Activated T-cell treated with anti-CD3 and anti-CD28 coated beads for 24 hours (primary cell): ENCODE data around the gene SEZ6L.

ENCODE experiments used
- DNase-seq: peaks from one replicate; pipeline ENCODE4 v3.0.0-alpha.2; 2020; ENCODE audit warnings: low read depth

The SEZ6L gene

DNA sequence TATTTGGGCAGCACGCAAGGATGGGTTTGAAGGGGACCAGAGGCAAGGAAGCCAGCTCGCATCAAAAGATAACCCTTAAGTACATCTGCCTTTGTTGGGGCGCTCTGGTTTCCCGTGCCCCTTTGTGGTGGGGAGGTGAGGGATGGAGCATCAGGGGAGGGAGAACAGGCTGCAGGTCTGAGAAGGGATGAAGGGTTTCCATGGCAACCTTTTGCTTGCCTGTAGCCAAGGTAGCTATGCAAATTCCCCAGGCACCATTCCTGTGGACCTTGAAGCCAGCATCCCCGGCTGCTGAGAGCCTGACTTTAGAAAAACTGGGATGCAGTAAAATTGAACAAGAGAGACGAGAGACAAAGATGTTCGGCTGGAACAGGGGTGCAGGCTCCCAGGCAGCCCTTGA is 75.7 kb downstream of the SEZ6L start:
- DNase-seq: no peak

DNA sequence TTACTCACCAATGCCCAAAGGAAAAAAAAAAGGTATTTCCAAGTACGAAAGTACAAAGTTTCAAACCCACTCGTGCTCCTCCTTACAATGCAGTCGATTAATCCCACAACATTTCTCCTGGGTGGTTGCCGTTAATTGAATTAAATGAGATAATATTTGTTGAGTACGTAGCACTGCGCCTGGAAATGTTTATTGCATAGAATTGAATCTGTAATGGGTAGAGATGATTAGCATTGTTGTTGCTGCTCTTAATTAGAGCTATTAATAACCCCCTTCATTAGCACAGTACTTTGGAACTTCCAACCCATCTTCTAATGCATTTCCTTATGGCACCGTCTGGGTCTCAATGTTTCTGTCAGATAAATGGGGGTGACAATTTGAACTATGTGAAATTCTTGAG is 77.3 kb downstream of the SEZ6L start:
- DNase-seq: no peak

DNA sequence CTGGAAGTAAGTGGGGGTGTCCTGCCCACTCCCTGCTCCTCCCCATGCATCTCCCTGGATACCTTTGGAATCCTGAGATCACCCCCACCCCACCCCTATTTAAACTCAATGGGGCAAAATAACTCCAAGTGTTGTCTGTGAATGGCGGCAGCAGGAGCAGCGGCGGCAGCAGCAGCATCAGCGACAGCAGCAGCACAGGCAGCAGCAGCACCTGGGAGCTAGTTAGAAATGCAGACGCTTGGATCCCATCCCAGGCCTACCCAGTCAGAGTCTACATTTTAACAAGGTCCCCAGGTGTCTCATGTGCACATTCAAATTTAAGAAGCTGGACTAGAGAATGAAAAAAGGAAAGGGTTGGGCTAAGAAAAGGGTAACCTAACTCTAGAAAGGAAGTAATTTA is 82.6 kb downstream of the SEZ6L start:
- no peak for DNase-seq

DNA sequence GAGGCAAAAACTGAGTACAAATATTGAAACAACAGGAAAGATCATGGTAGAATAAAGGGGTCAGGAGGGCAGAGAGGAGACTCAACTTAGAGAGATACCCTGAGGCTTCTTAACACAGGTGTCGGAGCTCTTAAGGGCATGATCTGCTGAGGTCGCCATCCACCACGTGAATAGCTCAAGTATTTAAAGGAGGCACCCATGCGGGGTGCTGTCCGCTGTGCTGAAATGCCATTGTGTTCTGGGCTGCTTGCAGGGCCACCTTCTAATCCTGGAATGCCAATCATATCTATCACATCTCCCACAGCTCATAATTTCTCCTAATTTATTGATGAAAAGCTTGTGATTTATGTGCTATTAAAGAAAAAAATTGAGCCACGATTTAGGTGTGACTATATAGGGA is 90.2 kb downstream of the SEZ6L start:
- DNase-seq: no peak

DNA sequence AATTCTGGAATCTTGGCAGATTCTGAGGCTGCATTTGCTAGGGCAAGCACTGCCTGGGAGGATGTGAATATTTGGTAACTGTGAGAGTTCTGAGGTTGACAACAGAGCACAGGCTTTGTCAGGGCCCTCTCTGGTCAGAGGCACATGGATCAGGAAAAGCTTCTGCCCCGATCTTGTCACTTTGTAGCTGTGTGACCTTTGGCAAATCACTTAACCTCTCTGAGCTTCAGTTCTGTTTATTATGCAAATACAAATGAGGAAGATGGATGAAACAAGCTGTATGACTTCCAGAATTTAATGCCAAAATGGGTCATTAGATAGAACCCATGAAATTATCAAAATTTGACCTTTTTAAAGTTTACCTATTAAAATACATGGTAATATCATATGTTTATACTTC is 94.9 kb downstream of the SEZ6L start:
- no peak for DNase-seq

DNA sequence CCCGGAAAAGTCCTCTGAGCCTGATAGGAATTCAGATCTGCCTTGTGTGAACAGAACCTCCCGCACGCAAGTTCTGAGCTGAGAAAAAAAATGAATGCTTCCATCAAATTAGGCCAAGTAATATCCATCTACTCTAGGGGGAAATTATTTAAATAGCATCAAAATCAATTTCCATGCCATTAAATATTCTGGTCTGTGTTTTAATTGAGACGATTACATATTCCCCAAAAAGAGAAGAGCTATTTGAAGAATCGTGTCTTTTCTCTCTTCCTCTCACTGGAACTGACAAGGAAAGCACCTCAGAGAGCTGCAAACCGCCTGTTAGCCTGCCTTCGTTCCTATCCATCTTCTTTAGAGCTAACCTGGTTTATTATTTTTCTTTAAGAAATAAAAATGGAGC is 96.0 kb downstream of the SEZ6L start:
- DNase-seq: no peak

DNA sequence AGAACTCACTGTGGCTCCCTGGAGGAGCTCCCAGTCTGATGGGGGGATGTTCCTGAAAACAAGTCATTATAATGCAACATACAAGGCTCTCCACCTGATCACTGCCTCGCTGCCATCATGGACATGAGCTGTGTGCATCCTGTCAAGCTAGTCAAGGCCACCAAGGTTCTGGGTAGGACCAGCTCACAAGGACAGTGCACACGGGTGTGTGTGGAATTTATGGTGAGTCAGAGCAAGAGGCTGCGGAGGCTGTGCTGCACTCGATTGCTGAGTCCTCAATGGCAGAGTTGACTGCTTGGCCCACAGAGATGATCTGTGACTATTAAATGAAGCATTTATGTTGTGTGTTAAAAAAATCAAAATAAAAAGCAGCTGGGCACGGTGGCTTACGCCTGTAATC is 96.6 kb downstream of the SEZ6L start:
- DNase-seq: no peak

DNA sequence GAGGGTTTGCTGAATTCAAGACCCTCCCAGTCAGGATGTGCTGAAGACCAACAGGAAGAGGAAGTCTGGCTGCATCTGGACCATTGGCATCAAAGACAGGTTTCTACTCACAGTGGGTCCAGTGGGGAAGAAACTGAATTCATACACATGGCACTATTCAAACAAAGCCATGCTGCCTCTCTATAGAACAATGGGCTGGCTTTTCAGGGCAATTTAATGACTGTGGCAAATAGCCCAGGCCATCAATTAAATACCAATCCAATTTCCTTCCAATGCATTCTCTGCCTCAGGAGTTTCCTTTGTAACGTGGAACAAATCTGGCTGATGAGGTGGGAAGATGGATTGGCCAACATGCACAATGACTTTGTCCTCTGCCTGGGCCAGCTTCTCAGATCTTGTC is 98.6 kb downstream of the SEZ6L start:
- DNase-seq: no peak

DNA sequence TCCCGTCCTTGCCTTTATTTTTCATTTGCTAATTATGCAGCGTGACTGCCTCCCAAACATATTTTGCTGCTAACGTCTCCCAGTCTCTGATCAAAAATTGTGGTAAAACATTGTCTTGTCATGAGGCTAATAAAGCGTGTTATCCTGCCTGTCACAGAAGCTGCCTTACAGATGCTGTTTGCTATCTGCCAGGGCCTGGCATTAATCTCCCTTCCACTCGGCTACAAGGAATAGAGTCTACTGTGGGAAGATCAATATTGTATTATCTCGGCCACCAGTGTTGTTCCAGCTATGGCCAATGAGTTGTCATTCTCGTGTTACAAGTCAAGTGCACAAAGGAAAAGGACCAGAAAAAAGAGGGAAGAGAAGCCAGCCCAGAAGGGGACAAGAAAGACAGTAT is 100.3 kb downstream of the SEZ6L start:
- no peak for DNase-seq

DNA sequence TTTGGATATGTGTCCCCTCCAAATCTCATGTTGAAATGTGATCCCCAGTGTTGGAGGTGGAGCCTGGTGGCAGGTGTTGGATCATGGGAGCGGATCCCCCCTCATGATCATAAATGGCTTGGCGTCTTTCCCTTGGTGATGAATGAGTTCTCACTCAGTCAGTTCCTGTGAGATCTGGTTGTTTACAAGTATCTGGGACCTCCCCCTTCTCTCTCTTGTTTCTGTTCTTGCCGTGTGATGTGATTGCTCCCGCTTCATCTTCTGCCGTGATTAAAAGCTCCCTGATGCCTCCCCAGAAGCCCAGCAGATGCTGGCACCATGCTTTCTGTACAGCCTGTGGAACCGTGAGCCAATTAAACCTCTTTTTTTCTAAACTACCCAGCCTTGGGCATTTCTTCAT is 102.2 kb downstream of the SEZ6L start:
- no peak for DNase-seq

DNA sequence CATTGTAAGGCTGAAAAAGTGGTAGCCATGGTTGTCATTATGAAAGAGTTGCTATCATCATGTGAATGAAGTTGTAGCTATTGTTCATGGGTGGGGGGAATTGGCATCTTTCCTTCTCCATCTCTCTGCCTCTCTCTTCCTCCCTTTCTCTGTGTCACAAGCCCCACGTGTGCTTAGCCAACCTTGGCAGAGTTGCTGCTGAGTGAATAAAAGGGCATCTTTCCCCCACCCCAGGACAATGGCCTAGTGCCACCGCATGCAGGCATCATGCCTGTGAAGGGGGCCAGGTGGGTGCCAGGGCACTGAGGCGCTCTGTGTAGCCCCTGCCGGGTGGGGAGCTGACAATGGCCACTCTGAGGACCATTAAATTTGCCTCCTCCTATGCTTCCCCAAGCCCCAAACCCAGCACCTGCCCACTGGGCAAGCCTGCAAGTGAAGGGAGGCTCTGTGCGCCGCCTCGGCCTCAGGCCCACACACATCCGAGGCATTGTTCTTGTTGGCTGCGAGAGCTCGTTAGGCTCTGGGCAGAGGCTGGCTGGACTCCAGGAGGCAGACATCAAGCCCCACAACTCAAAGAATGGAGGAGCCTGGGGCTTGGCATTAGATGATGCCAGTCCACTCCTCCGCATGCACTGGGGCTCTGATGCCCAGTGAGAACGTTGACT is 103.9 kb downstream of the SEZ6L start:
- no peak for DNase-seq

DNA sequence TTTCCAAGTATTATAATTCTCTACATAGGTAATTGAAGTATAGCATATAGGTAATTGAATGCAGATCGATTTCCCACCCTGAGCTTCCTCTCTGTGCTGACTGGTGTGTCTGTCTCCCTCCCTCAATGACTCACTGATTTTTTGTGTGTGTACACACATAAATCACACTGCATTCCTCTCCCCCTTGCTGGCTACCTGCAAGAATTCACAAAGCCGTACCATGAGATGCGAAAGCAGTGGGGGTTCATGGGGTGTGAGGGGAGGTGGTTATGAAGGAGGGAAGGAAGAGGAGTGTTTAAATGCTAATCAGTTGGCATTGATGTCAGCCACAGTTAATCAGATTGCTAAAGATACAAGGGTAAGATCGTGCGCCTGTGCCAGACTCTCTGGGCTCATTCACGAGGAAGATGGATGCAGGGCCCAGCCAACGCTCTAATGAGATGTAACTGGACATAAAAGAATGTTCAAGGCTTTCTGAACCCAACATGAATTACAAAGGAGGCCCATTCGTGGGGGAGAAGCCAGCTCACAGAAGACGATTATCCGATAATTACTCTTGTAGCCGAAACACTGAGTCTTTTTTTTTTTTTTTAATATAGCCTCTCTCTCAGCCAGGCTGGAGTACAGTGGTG is 107.4 kb downstream of the SEZ6L start:
- no peak for DNase-seq

DNA sequence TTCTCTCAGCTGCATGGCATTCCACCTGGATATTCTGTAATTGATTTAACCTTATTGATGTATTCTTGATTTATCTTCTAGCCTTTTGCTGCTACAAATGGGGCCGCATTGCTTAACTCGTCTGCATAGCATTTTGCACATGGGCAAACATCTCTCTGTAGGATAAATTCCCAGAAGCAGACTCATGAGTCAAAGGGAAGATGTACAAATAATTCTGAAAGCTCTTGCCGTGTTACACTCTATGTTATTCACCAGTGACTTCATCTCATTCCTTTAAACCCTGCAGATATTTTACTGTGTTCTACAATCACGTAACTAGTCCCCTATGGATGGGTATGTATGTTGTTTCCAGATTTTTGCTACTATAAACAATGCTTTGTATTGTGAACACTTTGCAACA is 112.7 kb downstream of the SEZ6L start:
- DNase-seq: no peak

DNA sequence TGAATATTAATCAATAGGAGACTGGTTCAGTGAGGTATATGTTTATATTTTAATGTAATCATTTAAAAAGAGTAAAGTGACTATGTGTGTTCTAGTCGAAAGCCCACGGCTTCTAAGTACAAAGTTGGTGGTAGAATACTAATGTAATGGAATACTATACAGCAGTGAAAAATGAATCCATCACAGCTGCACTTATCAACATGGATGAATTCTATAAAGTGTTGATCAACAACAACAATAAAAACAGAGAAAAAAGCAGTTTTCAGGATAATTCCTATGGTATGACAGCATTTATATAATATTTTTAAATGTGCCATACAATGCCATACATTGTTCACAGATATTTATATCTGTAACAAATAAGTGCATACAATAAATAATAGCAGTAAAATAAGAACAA is 114.1 kb downstream of the SEZ6L start:
- DNase-seq: no peak

DNA sequence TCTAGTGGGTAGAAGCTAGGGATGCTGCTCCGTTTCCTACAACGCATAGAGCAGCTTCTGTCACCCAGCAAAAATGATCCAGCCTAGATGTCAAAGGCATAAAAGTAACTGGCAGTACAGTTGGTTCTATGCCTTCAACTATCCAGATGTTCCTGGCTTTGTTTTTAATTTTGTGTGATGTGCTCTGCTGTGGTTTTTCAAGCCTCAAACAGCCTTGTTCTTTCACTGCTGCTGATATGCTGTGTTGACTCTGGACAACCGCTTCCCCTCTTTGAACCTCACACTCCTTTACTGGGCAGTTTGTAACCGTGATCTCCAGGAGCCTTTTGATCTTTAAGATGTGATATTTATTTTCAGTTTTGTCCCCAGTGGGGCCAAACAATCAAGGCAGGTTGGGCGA is 116.4 kb downstream of the SEZ6L start:
- DNase-seq: no peak

DNA sequence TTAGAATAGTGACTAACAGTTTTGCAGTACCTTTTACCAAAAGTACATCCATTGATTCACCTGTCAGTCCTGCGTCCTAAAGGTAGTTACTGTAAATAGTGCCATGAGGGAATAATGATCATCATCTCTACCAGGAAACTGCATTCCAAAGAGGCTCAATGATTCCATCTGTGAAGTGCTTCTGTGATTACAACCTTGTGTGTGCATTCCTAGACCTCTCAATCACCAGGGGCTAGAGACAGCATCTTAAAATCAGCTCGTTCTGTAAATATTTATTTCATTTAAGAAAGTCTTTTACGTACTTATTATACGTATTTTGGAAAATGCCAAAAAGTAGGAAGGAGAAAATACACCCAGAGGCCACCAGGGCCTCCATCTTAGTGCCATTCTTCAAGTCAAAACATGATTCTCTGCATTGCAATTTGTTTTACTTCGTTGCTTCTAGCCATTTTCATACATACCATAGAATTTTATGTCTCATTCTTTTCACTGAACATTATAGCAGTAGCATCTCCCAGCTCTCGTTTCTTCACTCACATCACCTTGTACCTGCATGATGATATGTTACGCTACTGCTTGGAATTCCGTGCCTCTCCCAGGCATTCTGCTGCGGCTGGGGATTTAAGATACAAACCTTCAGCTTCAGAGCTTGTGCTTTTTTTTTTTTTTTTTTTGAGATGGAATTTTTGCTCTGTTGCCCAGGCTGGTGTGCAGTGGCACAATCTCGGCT is 117.0 kb downstream of the SEZ6L start:
- no peak for DNase-seq

DNA sequence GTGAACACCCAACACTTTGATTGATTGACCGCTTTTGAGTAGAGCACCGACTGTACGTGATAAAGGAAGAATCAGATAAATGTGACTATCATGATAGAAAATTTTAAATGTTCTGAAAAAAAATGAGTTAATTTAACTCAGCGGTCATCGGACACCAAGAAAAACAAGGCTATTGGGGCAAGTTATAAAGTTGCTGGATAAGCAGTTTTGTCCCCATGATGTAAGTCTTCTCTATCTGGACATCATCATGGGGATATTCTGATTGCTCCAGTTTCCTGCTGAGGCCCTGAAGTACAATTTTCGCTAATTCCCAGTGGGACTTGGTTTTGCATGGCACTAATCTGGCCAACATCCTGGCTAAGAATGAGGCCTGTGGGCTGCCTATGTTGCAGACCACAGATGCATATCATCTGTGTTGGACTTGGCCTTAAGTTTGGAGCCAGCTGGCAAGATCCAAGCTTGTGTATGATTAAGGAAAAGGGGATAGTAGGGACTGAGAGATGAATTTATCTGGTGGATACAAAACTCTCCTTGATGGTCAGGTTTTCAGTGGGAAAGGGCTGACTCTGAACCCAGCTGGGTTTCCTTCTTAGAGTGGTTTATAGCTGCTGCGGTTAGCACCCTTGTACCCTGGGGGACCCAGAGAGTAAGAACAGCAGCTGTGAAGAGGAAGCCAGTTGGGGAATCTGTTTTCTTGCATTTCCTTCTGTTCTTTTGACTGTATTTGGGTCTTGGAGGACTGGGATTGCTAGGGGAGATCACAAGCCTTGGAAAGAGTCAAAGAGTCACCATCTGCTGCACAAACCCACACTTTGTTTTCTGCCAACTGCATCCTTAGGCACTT is 118.3 kb downstream of the SEZ6L start:
- no peak for DNase-seq

DNA sequence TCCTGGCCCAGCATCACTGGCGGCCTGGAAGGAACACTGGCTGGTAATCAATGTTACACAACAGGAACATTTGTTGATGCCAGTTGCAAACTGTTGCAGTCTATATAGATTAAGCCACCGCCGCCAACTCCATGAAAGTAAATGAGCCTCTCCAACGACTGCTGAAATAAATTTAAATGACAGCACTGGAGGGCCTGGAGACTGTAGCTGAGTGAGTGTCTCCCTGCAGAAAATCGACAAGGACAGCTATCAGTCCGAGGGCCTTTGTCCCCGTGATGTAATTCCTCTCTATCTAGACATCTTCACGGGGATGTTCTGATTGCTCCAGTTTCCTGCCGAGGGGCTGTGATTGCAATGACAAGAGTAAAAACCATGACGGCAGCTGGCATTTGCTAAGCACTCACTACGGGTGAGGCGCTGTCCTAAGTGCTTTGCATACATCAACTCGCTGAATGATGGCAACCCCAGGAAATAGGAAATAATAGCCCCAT is 120.4 kb downstream of the SEZ6L start:
- DNase-seq: no peak

DNA sequence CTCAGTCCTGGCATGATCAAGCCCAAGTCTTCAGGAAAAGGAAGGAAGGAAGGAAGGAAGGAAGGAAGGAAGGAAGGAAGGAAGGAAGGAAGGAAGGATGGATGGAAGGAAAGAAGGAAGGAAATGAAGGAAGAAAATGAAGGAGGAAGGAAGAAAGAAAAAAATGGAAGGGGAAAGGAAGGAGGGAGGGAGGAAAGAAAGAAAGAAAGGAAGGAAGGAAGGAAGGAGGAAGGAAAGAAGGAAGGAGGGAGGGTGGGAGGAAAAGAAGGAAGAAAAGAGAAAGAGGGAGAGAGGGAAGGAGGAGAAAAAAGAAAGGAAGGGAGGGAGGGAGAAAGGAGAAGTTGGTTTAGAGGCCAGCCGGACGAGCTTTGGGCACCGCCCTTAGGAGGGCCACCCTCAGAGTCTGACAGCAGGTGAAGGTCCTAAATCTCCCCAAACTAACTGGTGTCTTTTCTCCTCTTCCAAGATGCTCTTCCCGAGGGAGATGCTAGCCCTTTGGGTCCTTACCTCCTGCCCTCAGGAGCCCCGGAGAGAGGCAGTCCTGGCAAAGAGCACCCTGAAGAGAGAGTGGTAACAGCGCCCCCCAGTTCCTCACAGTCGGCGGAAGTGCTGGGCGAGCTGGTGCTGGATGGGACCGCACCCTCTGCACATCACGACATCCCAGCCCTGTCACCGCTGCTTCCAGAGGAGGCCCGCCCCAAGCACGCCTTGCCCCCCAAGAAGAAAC is 122.8 kb downstream of the SEZ6L start:
- no peak for DNase-seq

DNA sequence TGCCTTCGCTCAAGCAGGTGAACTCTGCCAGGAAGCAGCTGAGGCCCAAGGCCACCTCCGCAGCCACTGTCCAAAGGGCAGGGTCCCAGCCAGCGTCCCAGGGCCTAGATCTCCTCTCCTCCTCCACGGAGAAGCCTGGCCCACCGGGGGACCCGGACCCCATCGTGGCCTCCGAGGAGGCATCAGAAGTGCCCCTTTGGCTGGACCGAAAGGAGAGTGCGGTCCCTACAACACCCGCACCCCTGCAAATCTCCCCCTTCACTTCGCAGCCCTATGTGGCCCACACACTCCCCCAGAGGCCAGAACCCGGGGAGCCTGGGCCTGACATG is 123.4 kb downstream of the SEZ6L start:
- no peak for DNase-seq

DNA sequence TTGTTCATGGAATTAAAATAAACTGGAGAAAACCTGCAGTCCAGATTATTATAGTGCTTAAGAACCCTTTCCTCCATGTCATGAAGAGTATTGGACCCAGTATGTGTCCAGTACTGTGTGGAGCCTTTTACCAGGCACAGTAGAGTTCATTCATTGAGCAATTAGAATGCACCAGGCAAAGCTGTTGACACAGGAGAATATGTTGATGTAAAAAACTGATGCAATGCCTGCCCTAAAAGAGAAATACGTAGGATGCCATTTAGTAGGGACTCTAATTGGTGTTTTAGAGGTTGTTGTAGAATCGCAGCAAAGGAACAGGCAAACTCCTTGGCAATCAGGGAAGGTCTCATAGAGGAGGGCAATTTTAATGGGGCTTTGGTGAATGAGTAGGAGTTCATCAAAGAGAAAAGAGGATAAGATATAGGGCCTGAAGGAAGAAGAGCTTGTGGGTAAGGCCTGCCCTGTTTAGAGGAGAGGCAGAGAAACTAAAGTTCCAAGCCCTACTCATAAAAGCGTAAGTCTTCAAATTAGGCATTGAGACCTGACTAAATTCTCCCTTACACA is 126.4 kb downstream of the SEZ6L start:
- DNase-seq: no peak
